HepG2 (cell line): ENCODE results near the gene CFAP99. TPM values are rescaled to one million over a fixed set of nuclear protein-coding genes. Genes with fewer than 3 reads are reported as not detected.
"Not testable (repeated sequence)": the region's sequence is repeated elsewhere in the genome, so short reads cannot be mapped to it uniquely, and the experiment has no call there.

Experiments
- ATAC-seq: fragments of 200-7000 bp; cut with Tn5 transposase; 3 replicates; pipeline ENCODE4 v1.9.1; 2020; ENCODE audit warnings: mild to moderate bottlenecking, moderate library complexity
- BruUV-seq: library from RNA; stranded (reverse); fragments of 400-500 nt; replicated peaks from 2 replicates; lab custom pipeline; 2021; lab: Mats Ljungman, UMichigan
- CTCF ChIA-PET: fragments of 300-600 bp; formaldehyde crosslinking; extraction: SDS; loops from one replicate; lab custom pipeline; 2021; ENCODE audit warnings: low total read pairs, inconsistent platforms, low intra/inter-chr PET ratio; lab: Yijun Ruan, JAX
- POLR2A ChIA-PET: fragments of 350-600 bp; sonication (Branson Sonifier 250); formaldehyde crosslinking; loops from one replicate; lab custom pipeline; 2020; ENCODE audit warnings: antibody characterized with exemption, inconsistent platforms; lab: Yijun Ruan, JAX
- DNase-seq: peaks from one replicate; pipeline ENCODE4 v3.0.0-alpha.2; 2015; ENCODE audit warnings: low spot score
- FAIRE-seq: peaks from 3 replicates; lab custom pipeline; 2011; peaks lifted over from hg19 to GRCh38; lab: Jason Lieb, UNC
- H2AFZ ChIP-seq: one replicate; pipeline ENCODE4 v1.6.1; 2011; ENCODE audit warnings: low read length, inconsistent platforms
- H3K27ac ChIP-seq: fragments of 300-600 bp; 3 replicates; pipeline ENCODE4 v1.8.0; 2011; ENCODE audit warnings: mixed run types, mild to moderate bottlenecking, mixed read lengths, low read length, inconsistent platforms; ENCODE audit not compliant: insufficient read depth; ENCODE audit errors: extremely low read length
- H3K27me3 ChIP-seq, 2 experiments: fragments of 200-600 bp in 1 of 2; 2 replicates in 1 of 2; 3 replicates in 1 of 2; pipeline versions ENCODE4 v1.6.0 to v1.8.0; 2011; ENCODE audit warnings: low read length in 2 of 2, mild to moderate bottlenecking in 2 of 2, moderate library complexity in 2 of 2, inconsistent platforms in 1 of 2; ENCODE audit not compliant: insufficient read depth in 2 of 2, control insufficient read depth in 1 of 2
- H3K36me3 ChIP-seq, 2 experiments: fragments of 200-600 bp in 1 of 2; replicated peaks in 1 of 2; 2 replicates in 1 of 2; 3 replicates in 1 of 2; pipeline versions ENCODE4 v1.5.1 to v1.8.0; 2011; ENCODE audit warnings: low read length in 2 of 2, inconsistent platforms in 1 of 2; ENCODE audit not compliant: insufficient read depth in 2 of 2, control insufficient read depth in 1 of 2
- H3K4me1 ChIP-seq: 2 replicates; pipeline ENCODE4 v1.5.1; 2012; ENCODE audit warnings: low read length, inconsistent platforms; ENCODE audit not compliant: insufficient read depth
- H3K4me2 ChIP-seq: 2 replicates; pipeline ENCODE4 v1.6.0; 2011; ENCODE audit warnings: low read depth, low read length, inconsistent platforms
- H3K4me3 ChIP-seq, 3 experiments: fragments of 200-600 bp in 1 of 3; sonication (generic), shearing (Covaris generic) in 1 of 3; replicated peaks in 1 of 3; 2 replicates each; pipeline ENCODE4 v1.5.1; 2011 to 2016; ENCODE audit warnings: low read length in 3 of 3, inconsistent platforms in 2 of 3, low read depth in 2 of 3, mild to moderate bottlenecking in 2 of 3, control low read depth in 1 of 3, mixed read lengths in 1 of 3; ENCODE audit not compliant: insufficient read depth in 1 of 3
- H3K79me2 ChIP-seq: one replicate; pipeline ENCODE4 v1.6.1; 2011; ENCODE audit warnings: low read length, inconsistent platforms; ENCODE audit not compliant: insufficient read depth
- H3K9ac ChIP-seq: 2 replicates; pipeline ENCODE4 v1.6.0; 2011; ENCODE audit warnings: mild to moderate bottlenecking, low read depth, low read length, inconsistent platforms; ENCODE audit not compliant: insufficient read depth
- H3K9me3 ChIP-seq: 2 replicates; pipeline ENCODE4 v1.5.1; 2012; ENCODE audit warnings: mild to moderate bottlenecking, low read length
- H4K20me1 ChIP-seq: 2 replicates; pipeline ENCODE4 v1.6.0; 2011; ENCODE audit warnings: inconsistent platforms, mild to moderate bottlenecking, low read length, moderate library complexity; ENCODE audit not compliant: insufficient read depth
- SKIL ChIP-seq: sonication (generic); formaldehyde crosslinking; IDR thresholded peaks from 2 replicates; pipeline ENCODE4 v1.8.0; 2022; ENCODE audit warnings: missing genetic modification reagents, mild to moderate bottlenecking, moderate library complexity, borderline replicate concordance
- ZMYM4 ChIP-seq: sonication (generic); formaldehyde crosslinking; IDR thresholded peaks from 2 replicates; pipeline ENCODE4 v1.8.1; 2023; ENCODE audit warnings: mild to moderate bottlenecking, missing genetic modification reagents
- ZNF7 ChIP-seq: IDR thresholded peaks from 2 replicates; pipeline ENCODE4 v1.6.1; 2016; ENCODE audit warnings: missing biosample characterization, missing genetic modification reagents
- ZNF768 ChIP-seq: sonication (generic); formaldehyde crosslinking; IDR thresholded peaks from 2 replicates; pipeline ENCODE4 v1.4.0; 2020; ENCODE audit warnings: missing genetic modification reagents
- WGBS: methylation state at CpG from one replicate; pipeline ENCODE4 v1.1.6; 2017; ENCODE audit warnings: low lambda C conversion rate; 5-methylcytosine and 5-hydroxymethylcytosine counted together
- in situ Hi-C: cut with HindIII; loops from 2 replicates; pipeline ENCODE4 v1.10.0; 2017; ENCODE audit warnings: low pct_unique_long_range_greater_than_20kb; ENCODE audit not compliant: extremely low pct_ligation_motif_present
- intact Hi-C: fragments of 100-400 bp; cut with micrococcal nuclease; formaldehyde crosslinking; loops from one replicate; pipeline ENCODE4 v1.10.0; 2022; ENCODE audit not compliant: unreplicated experiment
- polyA plus RNA-seq, 8 experiments: library from polyadenylated mRNA; depleted of rRNA in 3 of 8; stranded (reverse) in 7 of 8; unstranded in 1 of 8; fragments of >200 nt; fragmentation: Illumina TruSeq in 4 of 8; extraction: Trizol in 4 of 8; gene quantifications; 2 replicates each; pipeline versions ENCODE4 v1.2.1 to v1.2.3, GENCODE V29; 2011 to 2016; ENCODE audit warnings: low read depth in 4 of 8, missing spikeins in 1 of 8, mixed read lengths in 1 of 8; ENCODE audit not compliant: insufficient read depth in 1 of 8
- total RNA-seq, 5 experiments: library from RNA; depleted of rRNA; stranded (reverse); fragments of >200 nt; fragmentation: Illumina TruSeq; extraction: Trizol; gene quantifications; 2 replicates each; pipeline ENCODE4 v1.2.3, GENCODE V29; 2016; ENCODE audit warnings: low read depth in 1 of 5

Gene CFAP99
- total and polyA plus RNA-seq, 2 of the 13 experiments (the other 11 are each of a cell fraction or from before 2014, with no cell fraction given), result not detected

DNA sequence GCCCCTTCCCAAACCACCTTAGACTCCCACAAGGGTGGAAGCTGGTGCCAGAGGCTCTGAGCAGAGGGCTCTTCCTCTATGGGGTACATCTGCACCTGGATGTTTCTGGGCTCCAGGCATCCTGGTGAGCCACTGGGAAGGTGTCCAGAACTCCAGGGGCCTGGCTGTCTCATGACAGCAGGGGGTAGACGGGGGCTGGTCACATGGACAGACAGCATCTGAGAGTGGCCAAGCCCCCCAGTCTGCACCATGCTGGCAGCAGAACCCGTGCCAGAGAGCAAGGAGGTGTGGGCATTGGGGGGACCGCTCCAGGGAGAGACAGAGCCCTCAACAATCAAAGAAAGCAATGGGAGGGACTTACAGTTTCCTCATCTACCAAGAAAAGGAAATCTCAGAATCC is 39.9 kb upstream of the CFAP99 start (continued):
- TF ChIP-seq SKIL (CRISPR knock-in tag) (no peak), ZMYM4 (CRISPR knock-in tag) (no peak), ZNF7 (no peak), ZNF768 (CRISPR knock-in tag) (no peak)
- TF ChIP-seq, all 625 proteins: peak for 0

DNA sequence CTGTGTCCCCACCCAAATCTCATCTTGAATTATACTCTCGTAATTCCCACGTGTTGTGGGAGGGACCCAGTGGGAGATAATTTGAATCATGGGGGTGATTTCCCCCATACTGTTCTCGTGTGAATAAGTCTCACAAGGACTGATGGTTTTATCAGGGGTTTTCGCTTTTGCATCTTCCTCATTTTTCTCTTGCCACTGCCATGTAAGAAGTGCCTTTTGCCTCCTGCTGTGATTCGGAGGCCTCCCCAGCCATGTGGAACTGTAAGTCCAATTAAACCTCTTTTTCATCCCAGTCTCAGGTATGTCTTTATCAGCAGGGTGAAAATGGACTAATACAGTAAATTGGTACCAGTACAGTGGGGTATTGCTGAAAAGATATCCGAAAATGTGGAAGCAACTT is 38.2 kb upstream of the CFAP99 start:
- H3K4me2 ChIP-seq, in situ Hi-C loops, POLR2A ChIA-PET, H3K4me1 ChIP-seq, CTCF ChIA-PET, DNase-seq, H3K79me2 ChIP-seq, H3K4me3 ChIP-seq, FAIRE-seq, H2AFZ ChIP-seq, ATAC-seq, BruUV-seq, H3K36me3 ChIP-seq, H4K20me1 ChIP-seq, intact Hi-C loops, H3K27ac ChIP-seq, H3K9me3 ChIP-seq, H3K9ac ChIP-seq: not testable (repeated sequence)
- 14% methylated on average over 6 of the region's 6 CpGs for WGBS
- peaks cover 2 to 34% of the 10 kb centered on the region in 2 experiments for H3K27me3 ChIP-seq

GRCh38 chr4:2382769-2383202 is 36.0 kb upstream of the CFAP99 start:
- intact Hi-C loops, H3K9me3 ChIP-seq, ATAC-seq, H3K4me1 ChIP-seq, H2AFZ ChIP-seq, H3K36me3 ChIP-seq, H3K27ac ChIP-seq, H4K20me1 ChIP-seq, CTCF ChIA-PET, H3K4me2 ChIP-seq, DNase-seq, H3K4me3 ChIP-seq, H3K79me2 ChIP-seq, POLR2A ChIA-PET, in situ Hi-C loops, FAIRE-seq, H3K9ac ChIP-seq, BruUV-seq: not testable (repeated sequence)
- H3K27me3 ChIP-seq, result peaks cover 9 to 51% of the 10 kb centered on the region in 2 experiments
- WGBS, result 27% methylated on average over 7 of the region's 7 CpGs

DNA sequence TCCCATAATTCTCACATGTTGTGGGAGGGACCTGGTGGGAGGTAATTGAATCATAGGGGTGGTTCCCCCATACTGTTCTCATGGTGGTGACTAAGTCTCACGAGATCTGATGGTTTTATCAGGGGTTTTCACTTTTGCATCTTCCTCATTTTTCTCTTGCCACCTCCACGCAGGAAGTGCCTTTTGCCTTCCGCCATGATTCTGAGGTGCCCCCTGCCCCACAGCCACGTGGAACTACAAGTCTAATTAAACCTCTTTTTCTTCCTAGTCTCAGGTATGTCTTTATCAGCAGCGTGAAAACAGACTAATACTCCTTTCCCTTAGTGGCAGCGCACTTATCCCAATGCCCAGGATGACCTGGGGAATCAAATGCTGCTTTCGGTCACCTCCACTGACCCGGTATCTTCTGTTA is 35.5 kb upstream of the CFAP99 start:
- in situ Hi-C loops, BruUV-seq, H3K36me3 ChIP-seq, FAIRE-seq, H3K9me3 ChIP-seq, H3K27ac ChIP-seq, ATAC-seq, H4K20me1 ChIP-seq, H3K4me3 ChIP-seq, H2AFZ ChIP-seq, DNase-seq, POLR2A ChIA-PET, H3K4me1 ChIP-seq, CTCF ChIA-PET, intact Hi-C loops, H3K9ac ChIP-seq, H3K4me2 ChIP-seq, H3K79me2 ChIP-seq: not testable (repeated sequence)
- 53% methylated on average over 8 of the region's 8 CpGs for WGBS
- peaks cover 9 to 53% of the 10 kb centered on the region in 2 experiments for H3K27me3 ChIP-seq
